Stimulated activated naive CD4-positive, alpha-beta T cell treated with Interleukin-2 at 50 U/mL for 16 hours (primary cell): Measurements from ENCODE around the gene GAB2.
"Not testable (repeated sequence)": the region's sequence is repeated elsewhere in the genome, so short reads cannot be mapped to it uniquely, and the experiment has no call there.

Source experiments
- DNase-seq: peaks from one replicate; lab custom pipeline; 2025; lab: John Stamatoyannopoulos, UW

GAB2 gene

GRCh38 chr11:78248191-78248590 lies 169.4 kb downstream of the GAB2 start:
- no peak for DNase-seq

DNA sequence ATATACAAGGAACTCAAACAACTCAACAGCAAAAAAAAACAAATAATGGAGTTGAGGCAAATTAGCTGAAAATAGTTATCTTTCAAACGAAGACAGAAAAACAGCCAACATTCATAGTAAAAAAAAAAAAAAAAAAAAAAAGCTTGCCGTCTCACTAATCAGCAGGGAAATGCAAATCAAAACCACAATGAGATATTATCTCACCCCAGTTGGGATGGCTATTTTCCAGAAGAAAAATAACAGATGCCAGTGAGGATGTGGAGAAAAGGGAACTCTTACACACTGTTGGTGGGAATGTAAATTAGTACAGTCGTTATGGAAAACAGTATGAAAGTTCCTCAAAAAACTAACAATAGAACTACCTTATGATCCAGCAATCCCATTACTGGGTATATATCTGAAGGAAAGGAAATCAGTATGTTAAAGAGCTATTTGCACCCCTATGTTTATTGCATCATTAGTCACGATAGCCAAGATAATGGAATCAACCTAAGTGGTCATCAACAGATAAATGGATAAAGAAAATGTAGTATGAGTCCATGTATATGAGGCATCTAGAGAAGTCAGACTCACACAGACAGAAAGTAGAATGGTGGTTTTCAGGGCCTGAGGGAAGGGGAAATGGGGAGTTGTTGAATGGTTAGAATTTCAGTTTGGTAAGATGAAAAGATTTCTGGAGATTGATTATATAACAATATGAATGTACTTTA lies 172.9 kb downstream of the GAB2 start:
- no peak for DNase-seq

DNA sequence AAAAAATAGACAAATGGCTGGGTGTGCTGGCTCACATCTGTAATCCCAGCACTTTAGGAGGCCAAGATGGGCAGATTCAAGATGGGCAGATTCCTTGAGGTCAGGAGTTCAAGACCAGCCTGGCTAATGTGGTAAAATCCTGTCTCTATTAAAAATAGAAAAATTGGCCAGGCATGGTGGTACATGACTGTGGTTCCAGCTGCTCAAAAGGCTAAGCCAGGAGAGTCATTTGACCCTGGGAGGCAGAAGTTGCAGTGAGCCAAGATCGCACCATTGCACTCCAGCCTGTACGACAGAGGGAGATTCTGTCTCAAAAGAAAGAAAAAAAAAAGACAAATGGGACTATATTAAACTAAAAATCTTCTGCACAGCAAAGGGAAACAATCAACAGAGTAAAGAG lies 173.5 kb downstream of the GAB2 start:
- no peak for DNase-seq

- no peak for DNase-seq
These were observed 176.1 kb downstream of the GAB2 start for GRCh38 chr11:78241475-78241874.

DNA sequence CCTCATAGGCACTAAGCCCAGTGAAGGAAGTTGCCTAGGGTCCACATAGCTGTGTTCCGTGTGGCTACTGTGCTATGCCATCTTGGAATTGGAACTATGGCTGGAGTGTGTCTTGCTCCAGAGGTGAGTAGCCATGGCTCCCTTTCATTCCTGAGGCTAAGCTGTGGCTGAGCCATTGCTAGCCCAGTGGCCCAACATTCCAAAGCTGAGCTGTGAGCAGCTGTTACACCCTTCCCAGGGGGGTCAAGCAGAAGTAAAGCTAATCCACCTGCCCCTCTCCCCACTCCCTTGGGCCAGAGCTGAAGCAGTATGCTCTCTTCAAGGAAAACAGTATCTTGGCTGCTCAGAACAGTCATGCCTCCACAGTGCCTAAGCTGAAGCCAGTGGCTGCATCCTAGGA lies 177.8 kb downstream of the GAB2 start:
- no peak for DNase-seq

GRCh38 chr11:78237293-78238046 lies 180.2 kb downstream of the GAB2 start:
- no peak for DNase-seq

DNA sequence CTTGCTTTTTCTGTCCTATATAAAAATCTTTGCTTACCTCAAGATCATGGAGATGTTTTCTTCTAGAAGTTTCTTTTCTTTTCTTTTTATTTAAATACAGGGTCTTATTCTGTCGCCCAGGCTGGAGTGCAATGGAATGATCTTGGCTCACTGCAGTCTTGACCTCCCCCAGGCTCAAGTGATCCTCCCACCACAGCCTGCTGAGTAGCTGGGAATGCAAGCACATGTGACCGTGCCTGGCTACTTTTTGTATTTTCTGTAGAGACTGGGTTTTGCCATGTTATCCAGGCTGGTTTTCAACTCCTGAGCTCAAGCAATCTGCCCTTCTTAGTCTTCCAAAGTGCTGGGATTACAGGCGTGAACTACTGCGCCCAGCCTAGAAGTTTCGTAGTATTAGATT lies 183.6 kb downstream of the GAB2 start:
- no peak for DNase-seq

GRCh38 chr11:78233046-78233445 lies 184.6 kb downstream of the GAB2 start:
- DNase-seq = not testable (repeated sequence)

GRCh38 chr11:78231962-78232501 lies 185.6 kb downstream of the GAB2 start:
- no peak for DNase-seq

DNA sequence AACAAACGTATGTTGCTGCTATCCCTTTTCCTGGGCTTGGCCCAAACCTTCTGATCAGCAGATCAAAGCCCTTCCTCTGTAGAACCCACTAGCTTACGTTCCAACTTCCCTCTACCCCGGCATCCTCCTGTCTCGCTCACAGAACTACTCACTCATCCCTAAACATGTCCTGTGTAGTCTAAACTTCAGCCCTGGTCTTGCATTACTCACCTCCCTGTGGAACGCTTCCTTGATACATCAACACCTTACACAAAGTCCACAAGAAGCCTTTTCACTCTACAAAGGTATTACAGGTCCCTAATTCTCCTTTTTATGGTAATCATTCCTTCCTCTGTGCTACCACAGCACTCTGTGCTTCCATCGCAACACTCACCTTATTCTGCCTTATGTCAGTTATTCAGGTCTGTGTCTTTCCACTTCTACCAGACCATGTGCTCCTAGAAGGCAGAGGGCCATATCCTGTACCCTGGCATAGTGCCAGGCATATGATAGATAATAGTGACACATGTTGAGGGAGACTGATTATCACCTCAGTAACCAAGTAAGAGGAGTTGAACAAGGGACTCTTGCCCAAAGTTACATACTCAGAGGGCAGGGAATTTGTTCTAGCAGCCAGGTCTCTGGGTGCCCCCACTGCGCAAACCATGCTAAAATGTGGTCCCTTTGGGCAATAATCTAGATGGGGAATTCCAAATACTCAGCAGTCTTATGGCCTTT lies 187.3 kb downstream of the GAB2 start:
- DNase-seq = no peak

GRCh38 chr11:78229106-78229505 lies 188.5 kb downstream of the GAB2 start:
- DNase-seq = no peak

- DNase-seq = no peak
These were observed 189.2 kb downstream of the GAB2 start for GRCh38 chr11:78228467-78228866.

DNA sequence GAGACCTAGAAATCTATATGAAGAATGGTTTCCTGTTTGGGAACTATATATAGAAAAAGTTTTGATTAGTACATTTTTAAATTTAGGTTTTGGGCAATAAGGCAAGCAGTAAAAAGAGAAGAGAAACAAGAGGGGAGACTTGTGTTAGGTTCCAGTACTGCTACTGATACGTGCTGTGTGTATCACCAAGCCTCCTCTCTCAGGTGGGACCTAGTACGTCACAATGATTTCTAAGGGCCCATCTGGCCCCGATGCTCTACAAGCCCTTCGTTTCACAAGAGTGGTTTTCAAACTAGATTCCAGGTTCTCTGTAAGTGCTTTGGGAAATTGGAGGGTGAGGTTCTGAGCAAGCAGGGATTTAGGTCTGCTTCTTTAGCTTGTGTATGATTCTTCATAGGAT lies 189.7 kb downstream of the GAB2 start:
- DNase-seq = no peak

- DNase-seq = no peak
These were observed 190.6 kb downstream of the GAB2 start for GRCh38 chr11:78226684-78227680.

DNA sequence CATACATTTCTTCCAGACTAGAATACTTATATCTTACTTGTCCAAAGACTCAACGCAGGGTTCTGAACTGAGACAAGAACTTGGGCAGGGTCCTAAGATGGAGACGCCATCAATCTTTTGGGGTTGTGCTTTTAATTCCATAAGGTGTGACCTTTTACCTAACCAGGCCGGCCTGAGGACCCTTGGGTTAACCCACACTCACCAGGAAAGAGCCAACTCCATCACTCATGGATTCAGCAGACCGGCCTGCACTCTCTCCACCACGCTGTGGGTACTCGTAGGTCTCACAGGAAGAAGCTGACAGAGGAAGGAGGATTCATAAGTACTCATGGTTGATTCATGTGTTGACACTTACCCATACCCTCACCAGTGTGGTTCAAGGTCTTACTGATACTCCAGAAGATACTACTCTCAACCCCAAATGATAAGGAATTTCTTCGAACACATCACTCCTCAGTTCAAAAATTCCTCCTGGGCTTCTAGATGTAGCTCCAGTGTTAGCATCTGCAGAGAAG lies 192.7 kb downstream of the GAB2 start:
- no peak for DNase-seq

DNA sequence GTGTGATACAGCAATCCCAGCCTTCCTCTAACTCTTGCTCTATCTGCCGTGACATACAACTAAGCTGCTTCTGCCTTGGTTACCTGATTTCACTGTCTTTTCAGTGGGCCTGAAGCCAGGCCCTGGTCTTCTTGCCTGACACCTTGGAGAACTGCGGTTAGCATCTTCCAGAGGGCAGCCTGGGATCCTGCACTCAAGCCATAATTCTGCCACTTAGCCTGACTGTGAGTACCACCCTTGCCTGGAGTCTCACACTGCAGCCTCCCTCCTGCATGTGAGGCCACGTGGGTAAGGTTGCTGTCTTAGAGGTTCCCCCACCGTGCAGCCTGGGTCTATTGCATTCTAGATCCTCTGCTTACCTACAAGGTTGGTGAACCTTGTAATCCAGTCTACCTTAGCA lies 193.1 kb downstream of the GAB2 start:
- DNase-seq = no peak

DNA sequence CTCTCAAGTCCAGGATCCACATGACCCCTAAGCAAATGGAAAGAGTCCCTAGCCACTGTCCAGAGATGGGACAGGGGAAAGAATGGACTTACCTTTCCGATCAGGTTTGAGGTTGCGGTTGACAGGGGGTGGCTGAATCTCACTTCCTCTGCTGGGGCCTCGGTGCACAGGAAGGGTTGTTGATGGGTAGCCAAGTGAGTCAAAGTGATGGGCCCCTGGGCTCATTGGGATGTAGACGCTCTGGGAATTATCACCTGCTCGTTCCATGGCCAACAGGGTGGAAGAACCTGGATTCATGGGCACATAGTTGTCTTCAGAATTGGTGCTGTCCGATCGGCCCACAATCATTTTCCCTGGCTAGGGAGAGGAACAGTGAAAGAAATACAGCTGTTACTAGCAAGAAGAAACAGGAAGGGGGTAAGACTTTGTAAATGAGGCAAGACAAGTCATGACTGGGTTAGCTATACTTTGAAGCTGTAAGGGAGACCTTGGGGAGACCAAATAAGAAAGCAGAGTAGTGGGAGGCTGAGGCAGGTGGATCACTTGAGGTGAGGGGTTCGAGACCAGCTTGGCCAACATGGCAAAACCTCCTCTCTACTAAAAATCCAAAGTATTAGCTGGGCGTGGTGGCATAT lies 194.2 kb downstream of the GAB2 start:
- no peak for DNase-seq

DNA sequence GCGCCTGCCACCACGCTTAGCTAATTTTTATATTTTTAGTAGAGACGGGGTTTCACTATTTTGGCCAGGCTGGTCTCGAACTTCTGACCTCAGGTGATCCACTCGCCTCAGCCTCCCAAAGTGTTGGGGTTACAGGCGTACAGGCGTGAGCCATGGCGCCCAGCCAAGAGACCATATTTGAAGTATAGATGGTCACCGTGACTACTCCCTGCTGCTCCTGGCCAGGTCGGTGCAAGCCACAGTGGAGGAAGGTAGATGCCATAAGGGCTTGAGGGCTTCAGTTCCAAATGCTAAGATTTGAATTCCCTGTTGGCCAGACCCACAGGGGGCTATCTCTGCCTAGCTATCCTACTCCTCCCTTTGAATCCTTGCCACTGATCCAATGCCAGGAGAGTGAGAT lies 194.9 kb downstream of the GAB2 start:
- DNase-seq = not testable (repeated sequence)

GRCh38 chr11:78221396-78222315 lies 196.0 kb downstream of the GAB2 start:
- no peak for DNase-seq
